MM.1S (cell line): Measurements from ENCODE around the gene GAPT.

Experiments used
- CTCF ChIP-seq: fragments of 300-600 bp; sonication (generic); IDR thresholded peaks from 2 replicates; pipeline ENCODE4 v1.5.1; 2016; ENCODE audit warnings: antibody characterized with exemption, low read length, mixed read lengths
- EZH2 ChIP-seq: fragments of 300-600 bp; sonication (generic); optimal IDR thresholded peaks from 2 replicates; pipeline ENCODE3; 2017; ENCODE audit warnings: low read depth, mild to moderate bottlenecking, antibody characterized with exemption, low read length, mixed read lengths
- EZH2phosphoT487 ChIP-seq: fragments of 300-600 bp; sonication (generic); IDR thresholded peaks from 2 replicates; pipeline ENCODE4 v1.6.1; 2018; ENCODE audit warnings: antibody characterized with exemption, low read length

- TF ChIP-seq CTCF = no peak
- TF ChIP-seq EZH2 = no peak
- no peak for TF ChIP-seq EZH2phosphoT487
These were observed 39.3 kb upstream of the GAPT start for GRCh38 chr5:58451732-58452565.
